ENCODE measurements around the gene GABRA4. TPM values are rescaled to one million over a fixed set of nuclear protein-coding genes. Genes with fewer than 3 reads are reported as not detected.

GABRA4 gene
- total RNA-seq, 1 donor from 2014 or later, result not detected

GRCh38 chr4:46974891-46975543 is 18.4 kb downstream of the GABRA4 start:
- Mint-ChIP-seq H3K4me1 (ENCODE audit: low read depth) (no peaks in the 10 kb centered on the region), H3K9me3 (no peaks in the 10 kb centered on the region), H3K36me3 (ENCODE audit: low read depth) (no peaks in the 10 kb centered on the region), H3K27ac (no peak overlapping the region), H3K27me3 (ENCODE audit: low read depth) (peaks cover 2% of the 10 kb centered on the region), H3K4me3 (ENCODE audit: low read depth) (no peak overlapping the region)
- intact Hi-C loops (cut with micrococcal nuclease), result no loop called here
- DNase-seq (ENCODE audit: low spot score), result no peak

- Mint-ChIP-seq H3K27me3 (ENCODE audit: low read depth) (no peaks in the 10 kb centered on the region), H3K4me3 (ENCODE audit: low read depth) (no peak overlapping the region), H3K36me3 (ENCODE audit: low read depth) (no peaks in the 10 kb centered on the region), H3K4me1 (ENCODE audit: low read depth) (no peaks in the 10 kb centered on the region), H3K27ac (no peak overlapping the region), H3K9me3 (no peaks in the 10 kb centered on the region)
- intact Hi-C loops (cut with micrococcal nuclease), result no loop called here
- DNase-seq (ENCODE audit: low spot score), result no peak
Measured at GRCh38 chr4:46968847-46969246, 24.5 kb downstream of the GABRA4 start.

DNA sequence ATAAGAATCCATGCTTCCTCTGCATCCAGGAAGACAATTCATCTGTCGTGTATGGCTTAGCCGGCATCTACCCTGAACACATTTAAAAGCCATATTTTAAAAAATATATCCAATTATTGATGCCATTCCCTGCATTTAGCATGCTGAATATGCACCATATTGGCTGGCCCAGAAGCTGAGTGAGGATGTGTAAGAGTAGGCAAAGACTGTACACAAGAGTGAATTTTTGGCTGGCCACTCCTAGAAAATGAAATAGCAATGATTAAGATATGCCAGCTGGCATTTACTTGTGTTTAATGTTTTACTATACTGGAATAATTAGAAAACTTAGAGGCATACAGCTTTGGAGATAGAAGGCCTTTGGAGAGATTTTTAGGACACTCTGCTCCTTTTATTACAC is 25.8 kb downstream of the GABRA4 start:
- no peak overlapping the region for H3K27ac Mint-ChIP-seq
- no peaks in the 10 kb centered on the region for H3K9me3 Mint-ChIP-seq
- intact Hi-C loops (cut with micrococcal nuclease), result no loop called here
- no peak for DNase-seq (ENCODE audit: low spot score)
- no peaks in the 10 kb centered on the region for H3K36me3 Mint-ChIP-seq (ENCODE audit: low read depth)
- H3K4me1 Mint-ChIP-seq (ENCODE audit: low read depth), result no peaks in the 10 kb centered on the region
- no peak overlapping the region for H3K4me3 Mint-ChIP-seq (ENCODE audit: low read depth)
- no peaks in the 10 kb centered on the region for H3K27me3 Mint-ChIP-seq (ENCODE audit: low read depth)

DNA sequence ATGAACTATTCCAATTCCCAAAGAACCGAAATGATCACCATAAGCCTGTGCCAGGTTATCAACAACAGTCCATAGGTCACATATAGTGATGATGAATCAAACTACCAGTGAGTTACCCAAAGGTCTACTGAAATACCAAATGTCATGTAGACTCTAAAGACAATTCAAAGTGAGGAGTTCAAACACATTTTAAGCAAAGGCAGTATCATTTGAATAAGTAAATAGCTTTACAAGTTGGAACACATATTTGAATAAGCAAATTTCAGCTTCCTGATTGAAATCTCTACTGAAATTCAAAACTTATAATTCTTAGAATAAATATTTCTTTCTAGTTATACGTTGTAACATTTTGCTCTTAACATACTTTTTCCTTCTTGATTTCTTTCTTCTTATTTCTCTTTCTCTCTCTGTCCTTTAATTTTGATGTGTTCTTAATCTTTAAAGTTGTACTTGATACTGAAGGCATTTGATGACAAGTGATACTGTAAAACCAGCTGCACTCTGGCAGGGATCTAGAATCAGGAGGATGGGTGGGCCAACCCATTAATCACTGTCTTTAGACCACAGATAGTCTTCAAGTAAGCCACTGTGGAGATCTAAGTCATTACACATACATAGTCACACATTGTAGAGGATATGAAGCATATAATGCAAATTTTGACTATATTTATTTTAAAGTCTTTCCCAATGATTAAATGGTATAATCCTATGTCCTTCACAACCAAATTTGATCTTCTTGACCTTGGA is 34.5 kb downstream of the GABRA4 start:
- no peaks in the 10 kb centered on the region for H3K4me1 Mint-ChIP-seq (ENCODE audit: low read depth)

DNA sequence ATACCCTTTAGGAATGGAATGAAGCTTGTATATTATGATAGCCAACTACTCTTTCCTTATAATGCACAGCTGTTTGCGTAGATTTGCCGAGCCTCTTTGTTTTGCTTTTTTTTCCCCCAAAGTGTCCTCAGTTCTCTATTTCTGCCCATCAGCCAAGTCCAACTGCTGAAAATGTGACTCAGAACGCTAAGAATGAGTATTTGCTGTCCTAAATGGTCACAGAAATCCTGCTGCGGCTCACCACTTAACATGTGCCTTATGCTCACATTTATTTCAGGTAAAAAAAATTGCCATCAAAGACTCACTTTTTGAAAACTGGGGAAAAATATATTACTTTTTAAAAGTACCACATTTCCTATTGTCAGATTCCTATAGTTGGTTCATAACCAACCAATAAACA is 36.9 kb downstream of the GABRA4 start:
- no peaks in the 10 kb centered on the region for H3K27me3 Mint-ChIP-seq (ENCODE audit: low read depth)
- no peak overlapping the region for H3K4me3 Mint-ChIP-seq (ENCODE audit: low read depth)
- H3K36me3 Mint-ChIP-seq (ENCODE audit: low read depth), result no peaks in the 10 kb centered on the region
- no peak overlapping the region for H3K27ac Mint-ChIP-seq
- intact Hi-C loops (cut with micrococcal nuclease), result no loop called here
- no peaks in the 10 kb centered on the region for H3K9me3 Mint-ChIP-seq
- H3K4me1 Mint-ChIP-seq (ENCODE audit: low read depth), result no peaks in the 10 kb centered on the region
- no peak for DNase-seq (ENCODE audit: low spot score)

More for the DNA sequence above, 34.5 kb downstream of the GABRA4 start:
- Mint-ChIP-seq H3K27me3 (ENCODE audit: low read depth) (no peaks in the 10 kb centered on the region), H3K36me3 (ENCODE audit: low read depth) (no peaks in the 10 kb centered on the region), H3K27ac (no peak overlapping the region), H3K9me3 (no peaks in the 10 kb centered on the region), H3K4me3 (ENCODE audit: low read depth) (no peak overlapping the region)
- no peak for DNase-seq (ENCODE audit: low spot score)
- intact Hi-C loops (cut with micrococcal nuclease), result no loop called here

GRCh38 chr4:46955601-46956000 is 37.8 kb downstream of the GABRA4 start:
- no peak for DNase-seq (ENCODE audit: low spot score)
- Mint-ChIP-seq H3K4me3 (ENCODE audit: low read depth) (no peak overlapping the region), H3K36me3 (ENCODE audit: low read depth) (no peaks in the 10 kb centered on the region), H3K4me1 (ENCODE audit: low read depth) (no peaks in the 10 kb centered on the region), H3K9me3 (no peaks in the 10 kb centered on the region), H3K27me3 (ENCODE audit: low read depth) (no peaks in the 10 kb centered on the region), H3K27ac (no peak overlapping the region)
- intact Hi-C loops (cut with micrococcal nuclease), result no loop called here

DNA sequence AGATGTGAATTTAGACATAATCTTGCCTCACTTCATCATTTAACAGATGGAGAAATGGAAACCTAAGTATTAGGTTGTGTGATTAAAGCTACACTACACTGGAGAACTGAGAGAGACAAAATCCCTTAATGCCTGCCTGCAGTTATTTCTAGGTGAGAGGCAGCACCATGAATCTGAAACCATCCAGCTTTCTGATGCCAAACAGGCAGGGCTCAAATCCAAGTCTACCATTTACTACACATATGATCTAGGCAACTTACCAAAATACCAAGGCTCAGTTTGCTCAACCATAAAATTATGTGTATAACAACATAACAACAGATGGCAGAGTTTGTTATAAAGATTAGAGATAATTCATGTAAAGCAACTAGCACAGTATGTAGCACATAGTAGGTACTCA is 38.7 kb downstream of the GABRA4 start:
- no peaks in the 10 kb centered on the region for H3K9me3 Mint-ChIP-seq
- no peaks in the 10 kb centered on the region for H3K27me3 Mint-ChIP-seq (ENCODE audit: low read depth)
- no peak overlapping the region for H3K27ac Mint-ChIP-seq
- DNase-seq (ENCODE audit: low spot score), result no peak
- H3K4me1 Mint-ChIP-seq (ENCODE audit: low read depth), result no peaks in the 10 kb centered on the region
- H3K36me3 Mint-ChIP-seq (ENCODE audit: low read depth), result no peaks in the 10 kb centered on the region
- no peak overlapping the region for H3K4me3 Mint-ChIP-seq (ENCODE audit: low read depth)
- intact Hi-C loops (cut with micrococcal nuclease), result no loop called here

DNA sequence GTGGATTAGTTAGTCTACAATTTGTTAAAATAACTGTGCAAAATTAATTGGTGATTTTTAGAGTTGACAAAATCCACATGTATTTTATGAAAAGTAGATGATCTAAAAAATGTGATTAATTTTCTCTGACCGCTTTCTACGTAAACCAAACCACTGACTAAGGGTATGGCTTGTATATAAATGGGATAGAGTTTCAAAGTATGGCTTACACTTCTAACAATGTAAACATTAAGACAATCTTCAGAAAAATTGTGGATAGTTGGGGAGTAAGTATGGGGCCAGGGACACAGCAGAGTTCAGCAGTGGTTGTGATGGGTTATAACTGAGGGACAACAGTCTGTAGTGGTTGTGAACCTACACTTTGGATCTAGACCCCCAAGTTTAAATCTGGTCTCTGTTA is 39.8 kb downstream of the GABRA4 start:
- DNase-seq (ENCODE audit: low spot score), result no peak
- Mint-ChIP-seq H3K4me1 (ENCODE audit: low read depth) (no peaks in the 10 kb centered on the region), H3K4me3 (ENCODE audit: low read depth) (no peak overlapping the region), H3K9me3 (no peaks in the 10 kb centered on the region), H3K27ac (no peak overlapping the region), H3K27me3 (ENCODE audit: low read depth) (no peaks in the 10 kb centered on the region), H3K36me3 (ENCODE audit: low read depth) (no peaks in the 10 kb centered on the region)
- intact Hi-C loops (cut with micrococcal nuclease), result no loop called here

DNA sequence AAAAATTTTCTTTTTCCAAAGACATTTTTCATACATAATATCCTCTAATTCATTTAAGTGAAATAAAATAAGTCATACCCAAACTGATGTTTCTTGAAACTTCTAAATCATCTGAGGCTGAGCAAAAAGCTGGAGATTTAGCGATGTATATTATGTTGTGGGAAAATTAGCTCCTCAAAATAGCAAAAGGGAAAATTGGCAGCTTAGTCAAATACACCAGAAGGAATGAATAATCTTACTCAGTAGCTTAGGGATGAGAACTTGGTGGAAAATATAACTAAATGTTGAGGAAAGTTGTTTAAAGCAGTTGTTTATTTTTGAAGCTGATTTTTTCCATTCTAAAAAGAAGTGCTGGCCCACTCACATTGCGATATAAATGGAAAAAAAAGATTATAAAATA is 40.9 kb downstream of the GABRA4 start:
- H3K9me3 Mint-ChIP-seq, result no peaks in the 10 kb centered on the region
- no peaks in the 10 kb centered on the region for H3K27me3 Mint-ChIP-seq (ENCODE audit: low read depth)
- no peaks in the 10 kb centered on the region for H3K36me3 Mint-ChIP-seq (ENCODE audit: low read depth)
- no peak overlapping the region for H3K4me3 Mint-ChIP-seq (ENCODE audit: low read depth)
- H3K4me1 Mint-ChIP-seq (ENCODE audit: low read depth), result no peaks in the 10 kb centered on the region
- H3K27ac Mint-ChIP-seq, result no peak overlapping the region
- intact Hi-C loops (cut with micrococcal nuclease), result no loop called here
- DNase-seq (ENCODE audit: low spot score), result no peak

DNA sequence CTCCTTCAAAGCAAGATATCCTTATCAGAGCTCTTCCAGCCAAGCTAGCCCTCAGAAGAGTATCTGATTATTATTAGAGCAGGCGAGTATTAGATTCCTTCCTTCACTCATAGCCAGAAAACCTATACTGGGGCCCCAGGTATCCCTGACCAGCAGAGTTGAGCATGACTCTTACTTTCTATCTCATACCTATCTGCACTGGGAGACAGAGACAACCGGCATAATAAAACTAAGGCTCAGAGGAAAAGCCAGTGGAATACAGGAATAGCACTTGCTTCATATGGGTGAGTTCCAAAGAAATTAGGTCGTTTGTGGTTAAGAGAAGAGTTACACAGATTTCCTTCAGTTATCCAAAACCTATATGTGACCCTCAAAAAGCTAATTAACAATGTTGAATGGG is 42.6 kb downstream of the GABRA4 start:
- Mint-ChIP-seq H3K27ac (no peak overlapping the region), H3K36me3 (ENCODE audit: low read depth) (no peaks in the 10 kb centered on the region), H3K27me3 (ENCODE audit: low read depth) (no peaks in the 10 kb centered on the region), H3K4me1 (ENCODE audit: low read depth) (no peaks in the 10 kb centered on the region), H3K4me3 (ENCODE audit: low read depth) (no peak overlapping the region), H3K9me3 (no peaks in the 10 kb centered on the region)
- no peak for DNase-seq (ENCODE audit: low spot score)
- intact Hi-C loops (cut with micrococcal nuclease), result no loop called here

DNA sequence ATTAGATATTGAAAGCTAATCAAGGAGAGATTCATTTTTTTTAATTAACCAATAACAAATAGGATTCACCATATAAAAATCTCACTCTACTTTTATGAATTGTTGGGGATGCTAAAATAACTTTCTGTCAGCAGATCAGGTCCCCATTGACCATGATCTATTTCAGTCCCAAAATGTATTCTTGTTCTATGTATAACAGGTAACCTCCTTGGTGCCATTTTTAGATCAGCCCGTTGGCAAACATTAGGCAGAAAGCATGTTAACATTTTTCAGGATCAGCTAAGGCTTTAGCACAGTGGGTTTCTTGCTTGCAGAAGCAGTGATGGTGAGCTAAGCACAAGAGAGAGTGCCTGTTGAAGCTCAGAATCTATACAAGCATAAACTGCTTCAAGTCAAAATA is 43.6 kb downstream of the GABRA4 start:
- Mint-ChIP-seq H3K4me1 (ENCODE audit: low read depth) (no peaks in the 10 kb centered on the region), H3K27ac (no peak overlapping the region), H3K36me3 (ENCODE audit: low read depth) (no peaks in the 10 kb centered on the region), H3K4me3 (ENCODE audit: low read depth) (no peak overlapping the region), H3K9me3 (no peaks in the 10 kb centered on the region), H3K27me3 (ENCODE audit: low read depth) (no peaks in the 10 kb centered on the region)
- intact Hi-C loops (cut with micrococcal nuclease), result no loop called here
- DNase-seq (ENCODE audit: low spot score), result no peak

DNA sequence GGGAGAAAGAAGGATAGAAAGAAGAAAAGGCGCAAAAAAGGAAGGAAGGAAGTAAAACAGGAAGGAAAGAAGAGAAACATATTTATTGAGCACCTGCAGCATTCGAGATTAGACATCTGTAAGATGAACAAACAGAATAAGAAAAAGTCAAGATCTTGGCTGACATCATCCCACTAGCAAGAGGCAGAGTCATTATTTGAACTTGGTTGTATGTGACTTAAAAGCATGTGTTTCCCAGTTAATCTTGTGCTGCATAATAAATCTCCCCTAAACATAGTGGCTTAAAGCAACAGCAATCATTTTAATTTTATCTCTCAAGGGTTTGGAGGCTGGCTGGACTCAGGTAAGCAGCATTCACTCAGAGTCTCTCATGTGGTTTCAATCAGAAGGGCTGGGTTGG is 45.8 kb downstream of the GABRA4 start:
- H3K4me3 Mint-ChIP-seq (ENCODE audit: low read depth), result no peak overlapping the region
- intact Hi-C loops (cut with micrococcal nuclease), result no loop called here
- no peaks in the 10 kb centered on the region for H3K9me3 Mint-ChIP-seq

GRCh38 chr4:46946919-46947536 is 46.4 kb downstream of the GABRA4 start:
- DNase-seq (ENCODE audit: low spot score), result no peak
- Mint-ChIP-seq H3K27ac (no peak overlapping the region), H3K4me3 (ENCODE audit: low read depth) (no peak overlapping the region), H3K36me3 (ENCODE audit: low read depth) (no peaks in the 10 kb centered on the region), H3K9me3 (no peaks in the 10 kb centered on the region), H3K27me3 (ENCODE audit: low read depth) (no peaks in the 10 kb centered on the region), H3K4me1 (ENCODE audit: low read depth) (no peaks in the 10 kb centered on the region)
- intact Hi-C loops (cut with micrococcal nuclease), result no loop called here

More for the DNA sequence above, 45.8 kb downstream of the GABRA4 start:
- no peak for DNase-seq (ENCODE audit: low spot score)
- no peaks in the 10 kb centered on the region for H3K4me1 Mint-ChIP-seq (ENCODE audit: low read depth)
- H3K27me3 Mint-ChIP-seq (ENCODE audit: low read depth), result no peaks in the 10 kb centered on the region
- no peaks in the 10 kb centered on the region for H3K36me3 Mint-ChIP-seq (ENCODE audit: low read depth)
- H3K27ac Mint-ChIP-seq, result no peak overlapping the region

Measured in activated T-helper 2 cell treated with anti-CD3 and anti-CD28 coated beads, Interferon-gamma antibody, Interleukin-2, Interleukin-4, amounts not matched to agents 10 μg/mL and 5 μg/mL and 100 μg/mL, durations not matched to agents 14 hours and 24 hours and 36 hours (primary cell).